IPS DF 19.7 (cell line): ENCODE measurements around the gene CD79B.
"Not testable (repeated sequence)": the region's sequence is repeated elsewhere in the genome, so short reads cannot be mapped to it uniquely, and the experiment has no call there.

Experiments
- DNase-seq: peaks from one replicate; pipeline ENCODE4 v3.0.0-alpha.2; 2013; ENCODE audit warnings: low read depth, low spot score

CD79B gene

DNA sequence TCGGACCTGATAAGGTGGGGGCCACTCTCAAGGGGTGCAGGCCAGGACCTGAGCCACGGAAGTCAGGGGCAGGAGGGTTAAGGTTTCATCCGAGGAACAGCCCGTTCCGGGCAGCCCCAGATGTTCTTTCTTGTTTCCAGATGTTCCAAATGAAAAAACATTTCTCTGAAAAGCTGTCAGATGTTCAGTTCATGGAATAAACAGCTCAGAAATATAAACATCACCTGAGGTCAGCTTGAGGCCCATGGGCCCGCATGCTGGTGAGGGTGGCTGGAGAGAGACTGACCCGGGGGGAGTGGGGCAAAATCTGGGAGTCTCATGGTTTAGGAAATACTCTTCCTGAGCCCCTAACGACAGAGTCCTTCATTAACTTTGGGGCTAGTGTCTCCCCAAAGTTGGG is 1.5 kb upstream of the CD79B start:
- DNase-seq = no peak

DNA sequence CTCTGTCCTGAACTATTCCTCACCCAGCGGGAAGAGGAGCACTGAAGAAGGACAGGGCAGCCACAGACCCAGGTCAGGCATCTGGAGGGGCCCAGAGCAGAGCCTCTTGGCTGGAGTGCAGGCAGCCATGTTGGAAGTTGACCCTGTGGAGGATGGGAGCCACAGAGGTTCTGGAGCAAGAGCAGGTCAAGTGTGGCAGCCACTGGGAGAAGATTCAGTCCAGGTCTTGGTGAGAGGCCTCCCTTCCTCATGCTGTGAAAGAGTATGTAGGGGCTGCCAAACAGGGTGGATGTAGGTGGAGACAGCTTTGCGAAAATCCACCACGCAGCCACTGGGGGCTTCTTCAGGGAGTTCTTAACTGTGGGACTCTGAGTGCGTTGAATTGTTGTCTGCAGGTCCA is 590 bp upstream of the CD79B start:
- no peak for DNase-seq

DNA sequence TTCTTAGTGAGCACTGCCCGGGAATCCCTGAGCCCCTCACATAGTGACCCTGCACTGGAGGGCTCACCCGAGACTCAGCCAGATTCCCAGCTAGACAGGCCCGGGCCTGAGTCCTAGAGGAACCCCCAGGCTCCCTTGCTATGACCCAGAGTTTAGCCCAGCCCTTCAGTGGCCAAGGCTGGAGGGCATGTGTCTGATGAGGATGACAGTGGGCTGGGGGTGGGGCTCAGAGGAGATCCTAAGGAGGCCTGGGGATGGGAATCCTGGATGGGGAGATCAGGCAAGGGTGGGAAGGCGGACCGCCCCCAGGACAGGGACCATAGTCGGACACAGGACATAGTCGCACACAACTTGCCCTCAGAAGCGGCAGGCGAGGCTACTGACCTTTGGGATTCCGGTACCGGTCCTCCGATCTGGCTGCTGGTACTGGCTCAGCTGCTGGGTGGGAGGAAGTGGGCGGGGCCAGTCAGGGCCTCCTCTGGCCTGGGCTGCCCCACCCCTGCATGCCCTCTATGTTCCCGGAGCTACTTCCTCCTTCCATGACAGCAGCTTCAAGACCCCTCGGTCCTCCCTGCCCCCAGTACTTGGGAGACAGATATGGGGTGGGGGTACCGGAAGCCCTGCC is 1.1 kb downstream of the CD79B start:
- no peak for DNase-seq

DNA sequence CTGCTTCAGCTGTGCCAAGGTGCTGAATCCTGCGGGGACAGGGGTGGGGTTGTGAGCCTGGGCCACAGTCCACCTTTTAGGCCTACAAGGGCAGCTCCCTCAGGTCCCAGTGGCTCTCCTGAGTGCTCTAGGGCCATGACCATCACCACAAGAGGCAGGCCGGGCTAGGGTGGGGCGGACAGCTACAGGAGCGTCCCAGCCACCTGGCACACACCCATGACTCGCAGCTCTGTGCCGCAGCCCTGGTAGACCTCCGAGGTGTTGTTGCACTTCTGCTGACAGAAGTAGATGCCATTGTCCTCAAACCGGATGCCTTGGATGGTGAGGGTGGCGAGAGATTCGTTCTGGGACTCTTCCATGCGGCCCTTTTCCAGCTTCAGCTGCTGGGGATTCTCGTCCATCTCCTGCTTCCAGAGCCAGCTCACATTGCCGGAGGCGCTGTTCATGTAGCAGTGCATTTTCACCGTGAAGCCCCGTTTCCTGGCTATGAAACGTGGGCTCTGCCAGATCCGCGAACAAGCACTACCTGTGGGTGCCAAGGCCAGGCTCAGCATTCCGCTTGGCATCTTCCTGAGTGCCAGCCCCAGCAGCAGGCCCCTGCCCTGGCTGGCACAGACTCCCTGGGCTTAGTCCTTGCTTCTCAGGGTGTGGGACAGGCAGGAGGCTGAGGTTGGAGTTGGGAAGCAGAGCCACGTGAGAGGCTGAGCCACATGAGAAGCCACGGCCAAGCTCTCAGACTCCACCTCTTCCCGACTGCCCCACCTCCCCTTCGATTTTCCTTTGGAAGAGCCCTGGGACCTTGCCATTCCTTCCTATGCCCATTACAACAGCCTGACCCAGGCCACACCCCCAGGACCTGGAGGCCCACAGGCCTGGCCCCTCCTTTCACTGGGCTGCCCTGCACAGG is 2.0 kb downstream of the CD79B start:
- DNase-seq = no peak

DNA sequence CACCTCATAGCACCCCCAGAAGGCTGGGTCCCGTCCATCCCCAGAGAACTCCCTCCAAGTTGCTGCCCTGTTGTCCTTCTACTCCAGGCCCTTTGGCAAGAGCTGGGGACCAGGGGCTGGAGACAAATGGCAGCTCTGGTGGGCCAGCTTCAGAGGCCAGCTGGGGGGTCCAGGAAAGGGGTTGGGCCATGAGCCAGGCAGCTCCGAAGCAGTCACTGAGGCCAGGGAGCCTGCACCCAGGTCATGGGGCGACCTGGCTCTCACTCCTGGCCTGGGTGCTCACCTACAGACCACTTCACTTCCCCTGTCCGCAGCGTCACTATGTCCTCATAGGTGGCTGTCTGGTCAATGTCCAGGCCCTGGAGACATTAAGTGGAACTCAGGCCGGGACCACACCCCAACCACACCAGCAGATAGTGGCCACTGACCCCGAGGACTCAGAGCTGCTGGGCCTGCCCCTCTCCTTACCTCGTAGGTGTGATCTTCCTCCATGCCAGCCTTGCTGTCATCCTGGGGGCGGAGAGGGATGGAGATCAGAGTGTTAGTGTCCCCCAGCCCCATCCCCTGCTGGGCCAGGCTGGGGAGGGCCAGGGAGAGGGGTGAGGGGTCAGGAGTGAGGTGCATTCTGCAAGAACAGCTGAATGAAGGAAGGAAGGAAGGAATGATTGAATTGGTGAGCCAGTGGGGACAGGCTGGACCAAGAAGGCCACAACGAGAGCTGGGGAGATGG is 3.0 kb downstream of the CD79B start:
- no peak for DNase-seq

DNA sequence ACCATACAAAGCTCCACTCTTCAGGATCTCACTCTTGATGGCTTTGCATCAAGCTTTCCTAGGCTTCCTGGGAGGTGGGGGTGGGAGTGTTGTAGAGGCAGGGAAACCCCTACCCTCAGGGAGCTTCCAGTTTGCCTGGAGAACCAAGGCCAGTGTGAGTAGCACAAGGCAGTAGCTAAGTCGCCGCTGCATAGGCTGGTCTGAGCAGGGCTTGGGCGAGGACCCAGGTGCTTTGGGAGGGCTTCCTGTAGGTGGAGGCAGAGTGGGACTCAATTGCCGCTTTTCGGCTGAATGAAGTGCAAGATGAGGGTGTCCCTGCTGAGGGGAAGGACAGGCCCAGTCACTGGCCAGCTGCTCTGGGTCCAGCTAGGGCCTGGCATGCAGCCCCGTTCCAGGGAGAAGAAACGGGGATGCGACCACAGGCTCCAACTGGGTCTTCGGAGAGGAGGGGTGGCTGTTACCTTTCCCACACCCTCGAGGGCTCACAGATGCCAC is 3.9 kb downstream of the CD79B start:
- no peak for DNase-seq

DNA sequence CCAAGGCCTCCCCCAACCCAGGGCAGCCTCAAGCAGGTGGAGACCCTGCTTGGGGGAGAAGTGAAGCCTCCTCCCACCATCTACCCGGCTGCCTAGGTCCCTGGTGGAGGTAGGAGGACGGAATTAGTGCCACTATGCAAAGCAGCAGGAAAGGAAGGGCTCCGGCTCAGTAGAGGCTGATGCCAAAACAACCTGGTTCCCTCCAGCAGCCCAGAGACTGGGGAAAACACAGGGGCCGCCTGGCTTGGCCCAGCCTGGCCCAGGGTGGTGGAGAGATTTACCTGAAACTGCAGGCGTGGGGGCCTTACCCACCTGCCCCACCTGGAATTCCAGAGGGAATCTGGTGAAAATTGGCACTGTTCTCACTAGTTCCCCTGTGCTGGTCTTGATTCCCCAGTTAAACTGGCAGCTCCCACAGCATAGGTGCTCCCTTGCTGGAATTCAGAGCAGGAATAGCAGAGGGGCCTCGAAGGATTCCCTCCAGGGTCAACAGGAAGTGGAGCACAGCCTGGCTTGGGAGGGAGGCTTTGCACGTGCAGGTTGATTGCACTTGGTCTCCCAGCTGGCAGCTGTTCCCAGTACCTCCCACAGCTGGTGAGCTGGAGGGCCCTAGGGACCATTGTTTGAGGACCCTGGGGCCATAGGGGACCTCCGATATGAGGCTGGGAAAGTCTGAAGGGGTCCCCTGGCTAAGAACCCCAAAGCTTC is 4.5 kb downstream of the CD79B start:
- no peak for DNase-seq

DNA sequence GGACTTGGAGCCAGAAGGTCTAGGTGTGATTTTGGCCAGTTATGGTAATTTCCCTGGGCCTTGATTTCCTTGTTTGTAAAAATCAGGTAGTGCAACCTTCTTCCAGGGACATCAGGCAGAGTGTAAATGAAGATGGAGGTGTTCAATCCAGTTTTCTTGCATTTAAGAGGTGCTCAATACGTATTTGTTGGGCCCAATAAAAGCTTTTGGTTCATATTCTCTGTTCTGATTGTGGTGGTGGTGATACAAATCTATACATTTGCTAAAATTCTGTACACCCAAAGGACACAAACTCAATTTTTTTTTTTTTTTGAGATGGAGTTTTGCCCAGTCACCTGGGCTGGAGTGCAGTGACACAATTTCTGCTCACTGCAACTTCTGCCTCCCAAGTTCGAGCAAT is 6.0 kb downstream of the CD79B start:
- no peak for DNase-seq

DNA sequence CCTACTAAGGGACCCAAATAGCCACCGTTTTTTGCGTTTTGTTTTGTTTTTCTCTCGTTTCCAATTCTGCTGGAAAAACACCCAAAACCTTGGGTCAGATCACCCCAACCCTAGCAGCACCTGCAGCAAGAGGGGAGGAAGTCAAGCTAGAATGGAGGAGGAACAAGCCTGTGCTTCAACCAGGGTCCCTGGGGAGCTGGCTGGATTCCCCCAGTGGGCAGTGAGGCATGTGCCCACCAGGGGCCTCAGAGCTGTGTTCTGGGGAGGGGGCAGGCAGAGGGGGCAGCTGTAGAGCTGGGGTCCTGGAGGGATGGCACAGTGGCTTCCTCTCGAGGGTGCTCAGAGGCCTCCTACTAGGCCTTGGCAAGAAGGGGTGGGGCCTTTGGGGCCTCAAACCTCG is 6.5 kb downstream of the CD79B start:
- DNase-seq = no peak

DNA sequence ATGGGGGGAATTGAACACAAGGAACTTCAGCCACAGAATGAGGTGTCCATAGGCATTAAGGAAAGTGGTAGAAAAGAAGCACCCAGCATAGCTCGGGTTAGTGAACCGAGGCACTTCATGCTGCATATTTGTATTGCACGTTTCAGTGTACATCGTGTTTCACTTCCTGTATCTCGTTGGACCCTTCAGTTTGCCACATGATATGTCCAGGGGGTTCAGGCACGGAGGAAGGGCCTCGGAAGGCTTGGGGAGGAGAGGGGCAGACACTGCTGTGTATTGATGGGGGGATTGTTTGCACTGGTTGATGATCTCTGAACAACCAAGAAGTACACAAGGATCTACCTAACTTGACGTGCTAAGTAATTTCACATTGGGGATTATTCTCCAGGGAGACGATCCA is 9.7 kb downstream of the CD79B start:
- DNase-seq = not testable (repeated sequence)

DNA sequence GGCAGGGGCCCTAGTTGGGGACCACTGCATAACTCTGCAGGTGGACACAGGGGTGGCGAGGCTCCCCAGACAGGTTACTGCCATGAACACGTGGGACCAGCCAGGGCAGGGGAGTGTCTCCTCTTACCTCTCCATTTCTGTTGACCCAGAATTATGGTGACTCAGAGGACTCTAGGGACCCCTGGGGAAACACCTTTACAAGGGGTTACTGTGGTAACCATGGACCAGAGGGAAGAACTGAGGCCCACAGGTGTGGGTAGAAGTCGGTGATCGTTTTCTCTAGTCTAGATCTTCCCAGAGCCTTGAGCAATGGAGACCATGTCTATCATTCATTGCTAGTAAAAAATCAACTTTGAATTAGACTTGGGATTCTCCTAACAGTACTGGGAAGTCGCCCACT is 11.4 kb downstream of the CD79B start:
- not testable (repeated sequence) for DNase-seq

DNA sequence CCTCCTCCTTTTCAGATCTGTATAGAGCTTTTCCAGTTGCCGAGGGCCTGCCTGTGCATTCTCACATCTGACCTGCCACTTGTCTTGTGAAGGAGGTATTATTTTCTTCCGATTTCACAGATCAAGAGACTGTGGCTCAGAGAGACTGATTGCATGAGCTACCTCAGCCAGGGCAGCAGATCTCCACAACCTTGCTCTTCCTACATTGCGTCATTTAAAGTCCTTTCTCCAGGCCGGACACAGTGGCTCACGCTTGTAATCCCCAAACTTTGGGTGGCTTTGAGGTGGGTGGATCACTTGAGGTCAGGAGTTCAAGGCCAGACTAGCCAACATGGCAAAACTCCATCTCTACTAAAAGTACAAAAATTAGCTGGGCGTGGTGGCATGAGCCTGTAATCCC is 12.1 kb downstream of the CD79B start:
- not testable (repeated sequence) for DNase-seq

DNA sequence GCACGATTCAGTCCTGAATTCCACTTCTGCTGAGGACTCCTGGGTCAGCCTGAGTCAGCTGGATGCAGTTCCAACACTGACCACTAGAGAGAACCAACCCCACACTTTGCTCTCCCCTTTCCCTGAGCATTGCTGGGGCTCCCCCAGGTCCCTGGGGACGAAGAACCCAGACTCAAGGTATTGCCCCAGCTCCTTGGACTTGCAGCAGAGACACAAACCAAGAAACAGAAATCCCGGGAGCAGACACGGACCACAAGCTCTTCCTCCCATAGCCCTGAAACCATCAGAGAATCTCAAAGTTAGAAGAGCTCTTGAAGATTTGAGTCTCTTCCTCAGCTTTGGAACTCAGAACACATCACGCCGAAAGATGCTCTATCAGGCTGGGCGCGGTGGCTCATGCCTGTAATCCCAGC is 12.8 kb downstream of the CD79B start:
- DNase-seq = no peak

DNA sequence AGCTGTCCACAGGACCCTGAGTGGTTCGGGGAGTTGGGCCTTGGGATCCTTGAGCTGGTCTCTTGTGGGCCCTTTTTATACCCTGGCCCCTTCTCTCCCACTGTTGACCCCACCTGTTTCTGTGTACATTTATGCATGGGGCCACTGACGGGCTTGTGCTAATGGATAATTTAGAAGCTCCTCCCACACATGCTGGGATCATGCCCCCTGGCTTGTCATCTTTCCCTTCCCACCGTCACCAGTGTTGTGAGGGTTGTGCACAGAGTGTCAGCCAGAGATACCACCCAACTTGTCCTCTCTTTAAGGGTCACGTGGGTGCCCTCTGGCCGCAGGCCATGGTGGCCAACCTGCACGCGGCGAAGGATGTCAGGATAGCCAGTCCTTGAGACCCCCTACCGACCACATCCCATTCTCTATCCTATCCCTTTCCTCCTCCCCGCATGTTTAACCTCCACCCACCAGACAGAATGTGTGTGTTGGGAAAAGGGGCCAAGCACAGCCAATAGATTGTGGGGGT is 13.3 kb downstream of the CD79B start, which contains the start of gene GH1:
TSS of gene GH1 (minus strand) at position 51 of the 517 bp plus-strand sequence. CDS start 63 bp downstream, outside the sequence.
- not testable (repeated sequence) for DNase-seq

DNA sequence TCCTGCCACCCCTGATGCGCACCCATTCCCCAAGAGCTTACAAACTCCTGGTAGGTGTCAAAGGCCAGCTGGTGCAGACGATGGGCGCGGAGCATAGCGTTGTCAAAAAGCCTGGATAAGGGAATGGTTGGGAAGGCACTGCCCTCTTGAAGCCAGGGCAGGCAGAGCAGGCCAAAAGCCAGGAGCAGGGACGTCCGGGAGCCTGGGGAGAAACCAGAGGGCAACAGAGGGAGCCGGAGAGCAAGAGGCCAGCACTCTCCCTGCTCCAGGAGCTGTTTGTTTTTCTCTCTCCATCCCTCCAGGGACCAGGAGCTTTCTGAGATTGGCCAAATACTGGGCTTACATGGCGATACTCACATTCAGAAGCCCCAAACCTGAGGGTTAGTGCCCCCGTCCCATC is 13.8 kb downstream of the CD79B start:
- no peak for DNase-seq

DNA sequence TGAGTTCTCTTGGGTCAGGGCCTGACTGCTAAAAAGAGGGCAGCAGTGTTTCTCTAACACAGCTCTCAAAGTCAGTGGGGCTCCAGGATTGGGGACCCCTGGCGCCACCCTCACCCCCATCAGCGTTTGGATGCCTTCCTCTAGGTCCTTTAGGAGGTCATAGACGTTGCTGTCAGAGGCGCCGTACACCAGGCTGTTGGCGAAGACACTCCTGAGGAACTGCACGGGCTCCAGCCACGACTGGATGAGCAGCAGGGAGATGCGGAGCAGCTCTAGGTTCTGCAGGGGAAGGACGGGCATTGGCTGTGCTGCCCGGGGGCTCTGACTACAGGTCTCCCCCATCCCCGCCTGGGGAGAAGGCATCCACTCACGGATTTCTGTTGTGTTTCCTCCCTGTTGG is 14.5 kb downstream of the CD79B start:
- no peak for DNase-seq

DNA sequence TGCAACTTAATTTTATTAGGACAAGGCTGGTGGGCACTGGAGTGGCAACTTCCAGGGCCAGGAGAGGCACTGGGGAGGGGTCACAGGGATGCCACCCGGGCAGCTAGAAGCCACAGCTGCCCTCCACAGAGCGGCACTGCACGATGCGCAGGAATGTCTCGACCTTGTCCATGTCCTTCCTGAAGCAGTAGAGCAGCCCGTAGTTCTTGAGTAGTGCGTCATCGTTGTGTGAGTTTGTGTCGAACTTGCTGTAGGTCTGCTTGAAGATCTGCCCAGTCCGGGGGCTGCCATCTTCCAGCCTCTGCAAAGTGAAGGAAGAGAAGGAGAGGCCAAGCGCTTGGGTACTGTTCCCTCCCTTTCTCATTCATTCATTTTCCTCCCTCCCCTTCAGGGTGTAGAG is 14.9 kb downstream of the CD79B start:
- not testable (repeated sequence) for DNase-seq

DNA sequence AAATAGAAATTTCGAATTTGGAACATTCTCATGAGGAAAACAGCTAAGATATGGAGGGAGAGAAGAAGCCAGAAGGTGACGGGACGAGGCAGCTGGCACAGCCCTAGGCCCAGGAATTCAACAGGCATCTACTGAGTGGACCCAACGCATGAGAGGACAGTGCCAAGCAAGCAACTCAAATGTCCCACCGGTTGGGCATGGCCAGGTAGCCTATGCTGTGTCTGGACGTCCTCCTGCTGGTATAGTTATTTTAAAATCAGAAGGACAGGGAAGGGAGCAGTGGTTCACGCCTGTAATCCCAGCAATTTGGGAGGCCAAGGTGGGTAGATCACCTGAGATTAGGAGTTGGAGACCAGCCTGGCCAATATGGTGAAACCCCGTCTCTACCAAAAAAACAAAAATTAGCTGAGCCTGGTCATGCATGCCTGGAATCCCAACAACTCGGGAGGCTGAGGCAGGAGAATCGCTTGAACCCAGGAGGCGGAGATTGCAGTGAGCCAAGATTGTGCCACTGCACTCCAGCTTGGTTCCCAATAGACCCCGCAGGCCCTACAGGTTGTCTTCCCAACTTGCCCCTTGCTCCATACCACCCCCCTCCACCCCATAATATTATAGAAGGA is 15.5 kb downstream of the CD79B start:
- DNase-seq = no peak

DNA sequence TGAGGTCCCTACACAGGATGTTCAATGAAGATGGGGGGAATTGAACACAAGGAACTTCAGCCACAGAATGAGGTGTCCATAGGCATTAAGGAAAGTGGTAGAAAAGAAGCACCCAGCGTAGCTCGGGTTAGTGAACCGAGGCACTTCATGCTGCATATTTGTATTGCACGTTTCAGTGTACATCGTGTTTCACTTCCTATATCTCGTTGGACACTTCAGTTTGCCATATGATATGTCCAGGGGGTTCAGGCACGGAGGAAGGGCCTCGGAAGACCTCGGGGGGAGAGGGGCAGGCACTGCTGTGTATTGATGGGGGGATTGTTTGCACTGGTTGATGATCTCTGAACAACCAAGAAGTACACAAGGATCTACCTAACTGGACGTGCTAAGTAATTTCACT is 16.4 kb downstream of the CD79B start:
- not testable (repeated sequence) for DNase-seq

DNA sequence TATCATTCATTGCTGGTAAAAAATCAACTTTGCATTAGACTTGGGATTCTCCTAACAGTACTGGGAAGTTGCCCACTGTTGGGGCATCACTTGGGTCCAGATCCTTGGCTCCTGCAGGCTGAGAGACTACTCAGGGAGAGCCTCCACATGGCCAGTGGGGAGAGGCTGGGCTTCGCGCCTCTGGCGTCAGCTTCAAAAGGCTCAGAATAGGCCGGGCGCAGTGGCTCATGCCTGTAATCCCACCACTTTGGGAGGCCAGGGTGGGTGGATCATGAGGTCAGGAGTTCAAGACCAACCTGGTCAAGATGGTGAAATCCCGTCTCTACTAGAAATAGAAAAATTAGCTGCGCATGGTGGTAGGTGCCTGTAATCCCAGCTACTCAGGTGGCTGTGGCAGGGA is 17.7 kb downstream of the CD79B start:
- no peak for DNase-seq

DNA sequence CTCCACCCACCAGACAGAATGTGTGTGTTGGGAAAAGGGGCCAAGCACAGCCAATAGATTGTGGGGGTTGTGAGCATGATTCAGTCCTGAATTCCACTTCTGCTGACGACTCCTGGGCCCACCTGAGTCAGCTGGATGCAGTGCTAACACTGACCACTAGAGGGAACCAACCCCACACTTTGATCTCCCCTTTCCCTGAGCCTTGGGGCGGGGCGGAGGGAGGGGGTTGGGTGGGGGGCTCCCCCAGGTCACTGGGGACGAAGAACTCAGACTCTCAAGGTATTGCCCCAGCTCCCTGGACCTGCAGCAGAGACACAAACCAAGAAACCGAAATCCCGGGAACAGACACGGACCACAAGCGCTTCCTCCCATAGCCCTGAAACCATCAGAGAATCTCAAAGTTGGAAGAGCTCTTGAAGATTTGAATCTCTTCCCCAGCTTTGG is 20.5 kb downstream of the CD79B start:
- DNase-seq = no peak
